ENCODE results near the gene ZNF391.

GRCh38 chr6:27428502-27428901 lies 39.9 kb downstream of the ZNF391 start:
- no peak for TF ChIP-seq ZNF335 (tag by site-specific recombination; conservative IDR thresholded peaks at IDR 0.05)
- no peak for TF ChIP-seq REST (tag by site-specific recombination; IDR thresholded peaks at IDR 0.05)
- no peak for TF ChIP-seq CTCF (tag by site-specific recombination; IDR thresholded peaks at IDR 0.05)
- TF ChIP-seq ELK4 (IDR thresholded peaks at IDR 0.05; ENCODE audit: borderline replicate concordance, low read depth, low read length), result no peak
- TF ChIP-seq ZNF521 (tag by site-specific recombination; IDR thresholded peaks at IDR 0.05), result no peak
- TF ChIP-seq ZNF558 (tag by site-specific recombination; IDR thresholded peaks at IDR 0.05), result no peak
- no peak for TF ChIP-seq ZBTB7A (tag by site-specific recombination; IDR thresholded peaks at IDR 0.05; ENCODE audit: low read depth)
- no peak for TF ChIP-seq ZSCAN18 (tag by site-specific recombination; IDR thresholded peaks at IDR 0.05)
- no peak for TF ChIP-seq ZNF423 (tag by site-specific recombination; IDR thresholded peaks at IDR 0.05)

Data from HEK293 (cell line).